ENCODE measurements around the gene YPEL2. TPM values are rescaled to one million over a fixed set of nuclear protein-coding genes. Genes with fewer than 3 reads are reported as not detected.

The YPEL2 gene
- total and polyA plus RNA-seq, 2 of the 13 experiments (the other 11 are each of a cell fraction or from before 2014, with no cell fraction given) = 8.5 to 21.1 TPM

GRCh38 chr17:59290302-59290998 is 41.0 kb upstream of the YPEL2 start (continued):
- TF ChIP-seq ZNF281 (CRISPR knock-in tag; IDR thresholded peaks at IDR 0.05; ENCODE audit: borderline replicate concordance) (peak; percentile 70; the same call in 1 of the 2 replicates), PHF20 (CRISPR knock-in tag; IDR thresholded peaks at IDR 0.05) (0 out of 2 replicates have a peak, but pooled peaks have one; percentile 44), ZFX (CRISPR knock-in tag; IDR thresholded peaks at IDR 0.05; ENCODE audit: low read depth) (peak; percentile 45), FOSL2 (CRISPR knock-in tag; IDR thresholded peaks at IDR 0.05) (peak; percentile 6; the same call in 1 of the 2 replicates), MYC (CRISPR knock-in tag; IDR thresholded peaks at IDR 0.05; ENCODE audit: borderline replicate concordance) (peak; percentile 81), ZNF800 (CRISPR knock-in tag; IDR thresholded peaks at IDR 0.05) (0 out of 2 replicates have a peak, but pooled peaks have one; percentile 28), BORCS8-MEF2B (CRISPR knock-in tag; IDR thresholded peaks at IDR 0.05) (peak; percentile 67; the same call in 1 of the 2 replicates), HDAC1 (CRISPR knock-in tag; IDR thresholded peaks at IDR 0.05) (0 out of 2 replicates have a peak, but pooled peaks have one; percentile 32), ARHGAP35 (CRISPR knock-in tag; IDR thresholded peaks at IDR 0.05; ENCODE audit: borderline replicate concordance) (0 out of 2 replicates have a peak, but pooled peaks have one; percentile 39), HOXA3 (CRISPR knock-in tag; IDR thresholded peaks at IDR 0.05) (peak; percentile 63; the same call in 1 of the 2 replicates), PITX1 (CRISPR knock-in tag; IDR thresholded peaks at IDR 0.05) (peak; percentile 56; the same call in 1 of the 2 replicates), SOX5 (CRISPR knock-in tag; IDR thresholded peaks at IDR 0.05; ENCODE audit: borderline replicate concordance) (peak; percentile 32; the same call in 1 of the 2 replicates), WIZ (CRISPR knock-in tag; IDR thresholded peaks at IDR 0.05) (0 out of 2 replicates have a peak, but pooled peaks have one; percentile 29), ZNF512B (CRISPR knock-in tag; IDR thresholded peaks at IDR 0.05; ENCODE audit: borderline replicate concordance) (0 out of 2 replicates have a peak, but pooled peaks have one; percentile 20), FLYWCH1 (CRISPR knock-in tag; IDR thresholded peaks at IDR 0.05) (0 out of 2 replicates have a peak, but pooled peaks have one; percentile 57), ZNF605 (CRISPR knock-in tag; IDR thresholded peaks at IDR 0.05) (peak; percentile 40; the same call in 1 of the 2 replicates)
